CD4-positive, alpha-beta T cell (primary cell): ENCODE data around the gene PCDHB11. TPM values are rescaled to one million over a fixed set of nuclear protein-coding genes. Genes with fewer than 3 reads are reported as not detected.
"Not testable (repeated sequence)": the region's sequence is repeated elsewhere in the genome, so short reads cannot be mapped to it uniquely, and the experiment has no call there.

Experiments used
- ATAC-seq: fragments of 200-7000 bp; cut with Tn5 transposase; one replicate; pipeline ENCODE4 v1.10.0; 2022; ENCODE audit warnings: mild to moderate bottlenecking; ENCODE audit not compliant: poor library complexity
- CTCF ChIA-PET: fragments of 350-600 bp; sonication (Branson Sonifier 250); formaldehyde crosslinking; loops from one replicate; lab custom pipeline; 2021; ENCODE audit warnings: antibody characterized with exemption, inconsistent platforms; lab: Charles Lee
- POLR2A ChIA-PET: fragments of 350-600 bp; sonication (Branson Sonifier 250); formaldehyde crosslinking; loops from one replicate; lab custom pipeline; 2021; ENCODE audit warnings: antibody characterized with exemption, inconsistent platforms; lab: Charles Lee
- DNase-seq, 14 experiments: peaks; one replicate each; pipeline ENCODE4 v3.0.0-alpha.2; 2013 to 2020; ENCODE audit warnings: mixed read lengths in 2 of 14
- H3K27ac ChIP-seq, 2 donors: one replicate each; pipeline versions ENCODE4 v1.5.1 to v1.7.0; 2013; ENCODE audit warnings: low read length in 2 of 2, low read depth in 1 of 2, mild to moderate bottlenecking in 1 of 2
- H3K27me3 ChIP-seq, 2 experiments: 1 replicate in 1 of 2; 2 replicates in 1 of 2; pipeline versions ENCODE4 v1.6.1 to v1.7.0; 2013; ENCODE audit warnings: low read length in 2 of 2, control low read depth in 1 of 2, mild to moderate bottlenecking in 1 of 2, moderate library complexity in 1 of 2; ENCODE audit not compliant: insufficient read depth in 2 of 2, control insufficient read depth in 1 of 2
- H3K36me3 ChIP-seq: one replicate; pipeline ENCODE4 v1.6.1; 2013; ENCODE audit warnings: low read length, control low read depth; ENCODE audit not compliant: insufficient read depth
- H3K4me1 ChIP-seq: one replicate; pipeline ENCODE4 v1.6.1; 2013; ENCODE audit warnings: low read length, control low read depth; ENCODE audit not compliant: insufficient read depth
- H3K4me3 ChIP-seq: one replicate; pipeline ENCODE4 v1.5.1; 2013; ENCODE audit warnings: mild to moderate bottlenecking, low read length, moderate library complexity
- H3K9me3 ChIP-seq, 2 experiments: 1 replicate in 1 of 2; 2 replicates in 1 of 2; pipeline versions ENCODE4 v1.6.1 to v1.7.0; 2013; ENCODE audit warnings: low read length in 2 of 2, mild to moderate bottlenecking in 2 of 2, control low read depth in 1 of 2, moderate library complexity in 1 of 2; ENCODE audit not compliant: control insufficient read depth in 1 of 2, insufficient read depth in 1 of 2
- H3K27ac Mint-ChIP-seq: one replicate; pipeline ENCODE4 v1.8.0; 2020; ENCODE audit warnings: mixed read lengths
- H3K27me3 Mint-ChIP-seq: one replicate; pipeline ENCODE4 v1.8.0; 2021; ENCODE audit warnings: mixed read lengths
- H3K36me3 Mint-ChIP-seq: one replicate; pipeline ENCODE4 v1.8.0; 2021; ENCODE audit warnings: low read depth, mixed read lengths
- H3K4me1 Mint-ChIP-seq: one replicate; pipeline ENCODE4 v1.8.0; 2021; ENCODE audit warnings: low read depth, mixed read lengths
- H3K4me3 Mint-ChIP-seq: one replicate; pipeline ENCODE4 v1.8.0; 2020; ENCODE audit warnings: mild to moderate bottlenecking, mixed read lengths
- H3K9me3 Mint-ChIP-seq: one replicate; pipeline ENCODE4 v1.8.0; 2020; ENCODE audit warnings: mixed read lengths
- intact Hi-C, 2 experiments: fragments of 100-400 bp; cut with DNase I in 1 of 2; cut with micrococcal nuclease in 1 of 2; formaldehyde crosslinking; loops; one replicate each; pipeline versions ENCODE4 v1.15.1 to v1.9.0; 2023 to 2025; cut with DNase I, micrococcal nuclease
- total RNA-seq, 174 experiments: library from RNA in 2 of 174; stranded (reverse) in 2 of 174; gene quantifications; one replicate each; pipeline ENCODE4 v1.2.3 and lab custom pipeline; 2021 to 2026
- TF ChIP-seq, protein P1 (sequence below): fragments of 200-600 bp; IDR thresholded peaks from one replicate; pipeline ENCODE4 v1.8.0; 2022; ENCODE audit warnings: antibody characterized with exemption, mild to moderate bottlenecking

PCDHB11 gene
- total RNA-seq, 2 experiments from 2014 or later, result not detected

DNA sequence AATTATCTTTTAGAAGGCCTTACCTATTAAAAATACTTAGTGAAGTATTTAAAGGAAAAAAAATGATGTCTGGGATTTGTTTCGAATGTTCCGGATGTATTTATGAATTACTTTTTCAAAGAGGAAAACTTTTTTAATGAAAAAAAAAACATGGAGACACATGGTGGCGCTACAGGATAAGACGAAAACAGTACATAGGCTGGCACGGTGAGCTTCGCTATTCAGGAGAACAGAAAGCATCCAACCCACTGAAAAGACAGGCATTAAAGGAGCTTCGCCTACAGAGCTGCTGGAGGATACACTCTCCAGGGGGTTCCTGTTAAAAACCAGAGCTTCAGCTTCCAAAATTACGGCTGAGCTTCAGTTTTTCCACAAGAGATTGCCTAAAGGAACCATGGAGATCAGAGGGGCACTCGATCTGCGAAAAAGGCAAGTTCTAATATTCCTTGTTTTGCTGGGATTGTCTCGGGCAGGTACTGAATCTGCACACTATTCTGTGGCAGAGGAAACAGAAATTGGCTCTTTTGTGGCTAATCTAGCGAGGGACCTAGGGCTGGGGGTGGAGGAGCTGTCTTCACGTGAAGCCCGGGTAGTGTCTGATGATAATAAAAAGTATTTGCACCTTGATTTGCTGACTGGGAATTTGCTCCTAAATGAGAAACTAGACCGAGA, 23.8 kb downstream of the PCDHB11 start, which contains the start of gene PCDHB14:
TSS of gene PCDHB14 (plus strand) at position 232 of the 672 bp plus-strand sequence. CDS start at position 395, 163 bp downstream.
- Histone ChIP-seq H3K36me3 (no peaks in the 10 kb centered on the region), H3K9me3 (peaks cover 23 to 37% of the 10 kb centered on the region in 2 experiments), H3K27me3 (peaks cover 31 to 52% of the 10 kb centered on the region in 2 experiments), H3K4me3 (no peak within 1 kb of the TSS), H3K27ac (no peak within 1 kb of the TSS), H3K4me1 (peaks cover 5% of the 10 kb centered on the region)
- ChIA-PET POLR2A (interaction anchor here (0.7 kb wide), 1 partner anchor 14 kb away, joined by 3 read pairs; no protein-coding TSS in a partner anchor), CTCF (interaction anchor here (1.5 kb wide), 1 partner anchor 97 kb away, joined by 5 read pairs; the partner anchor contains the start of gene TAF7)
- no peak for ATAC-seq
- intact Hi-C loops, result loop anchor here (5.0 to 10.0 kb wide), 3 partner anchors 142 to 342 kb away; partner anchors contain the start of gene PCDHGA5 (in 1 of the 2)
- H3K9me3 Mint-ChIP-seq, result peaks cover 6% of the 10 kb centered on the region
- H3K4me1 Mint-ChIP-seq, result no peaks in the 10 kb centered on the region
- peak within 1 kb of the TSS; percentile 27 for H3K4me3 Mint-ChIP-seq
- TF ChIP-seq, protein P1, sequence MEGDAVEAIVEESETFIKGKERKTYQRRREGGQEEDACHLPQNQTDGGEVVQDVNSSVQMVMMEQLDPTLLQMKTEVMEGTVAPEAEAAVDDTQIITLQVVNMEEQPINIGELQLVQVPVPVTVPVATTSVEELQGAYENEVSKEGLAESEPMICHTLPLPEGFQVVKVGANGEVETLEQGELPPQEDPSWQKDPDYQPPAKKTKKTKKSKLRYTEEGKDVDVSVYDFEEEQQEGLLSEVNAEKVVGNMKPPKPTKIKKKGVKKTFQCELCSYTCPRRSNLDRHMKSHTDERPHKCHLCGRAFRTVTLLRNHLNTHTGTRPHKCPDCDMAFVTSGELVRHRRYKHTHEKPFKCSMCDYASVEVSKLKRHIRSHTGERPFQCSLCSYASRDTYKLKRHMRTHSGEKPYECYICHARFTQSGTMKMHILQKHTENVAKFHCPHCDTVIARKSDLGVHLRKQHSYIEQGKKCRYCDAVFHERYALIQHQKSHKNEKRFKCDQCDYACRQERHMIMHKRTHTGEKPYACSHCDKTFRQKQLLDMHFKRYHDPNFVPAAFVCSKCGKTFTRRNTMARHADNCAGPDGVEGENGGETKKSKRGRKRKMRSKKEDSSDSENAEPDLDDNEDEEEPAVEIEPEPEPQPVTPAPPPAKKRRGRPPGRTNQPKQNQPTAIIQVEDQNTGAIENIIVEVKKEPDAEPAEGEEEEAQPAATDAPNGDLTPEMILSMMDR, result no peak
- DNase-seq, result peak in 3 of 14 experiments; percentile 5 to 37 (median 31)
- H3K27ac Mint-ChIP-seq, result no peak within 1 kb of the TSS
- peaks cover 8% of the 10 kb centered on the region for H3K36me3 Mint-ChIP-seq
- H3K27me3 Mint-ChIP-seq, result peaks cover 71% of the 10 kb centered on the region

DNA sequence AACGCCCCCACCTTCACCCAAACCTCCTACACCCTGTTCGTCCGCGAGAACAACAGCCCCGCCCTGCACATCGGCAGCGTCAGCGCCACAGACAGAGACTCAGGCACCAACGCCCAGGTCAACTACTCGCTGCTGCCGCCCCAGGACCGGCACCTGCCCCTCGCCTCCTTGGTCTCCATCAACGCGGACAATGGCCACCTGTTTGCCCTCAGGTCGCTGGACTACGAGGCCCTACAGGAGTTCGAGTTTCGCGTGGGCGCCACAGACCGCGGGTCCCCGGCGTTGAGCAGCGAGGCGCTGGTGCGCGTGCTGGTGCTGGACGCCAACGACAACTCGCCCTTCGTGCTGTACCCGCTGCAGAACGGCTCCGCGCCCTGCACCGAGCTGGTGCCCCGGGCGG, 25.4 kb downstream of the PCDHB11 start:
- intact Hi-C loops, result loop anchor here (5.0 to 10.0 kb wide), 3 partner anchors 140 to 340 kb away; partner anchors contain the start of gene PCDHGA5 (in 1 of the 2)
- Histone ChIP-seq H3K9me3 (peaks cover 18 to 29% of the 10 kb centered on the region in 2 experiments), H3K27me3 (peaks cover 27 to 37% of the 10 kb centered on the region in 2 experiments)
- H3K4me3 ChIP-seq, DNase-seq, H3K27ac ChIP-seq, ATAC-seq, H3K9me3 Mint-ChIP-seq, H3K4me3 Mint-ChIP-seq, H3K36me3 Mint-ChIP-seq, H3K4me1 ChIP-seq, H3K4me1 Mint-ChIP-seq, CTCF ChIA-PET, POLR2A ChIA-PET, H3K27ac Mint-ChIP-seq, H3K36me3 ChIP-seq: not testable (repeated sequence)
- peaks cover 66% of the 10 kb centered on the region for H3K27me3 Mint-ChIP-seq

DNA sequence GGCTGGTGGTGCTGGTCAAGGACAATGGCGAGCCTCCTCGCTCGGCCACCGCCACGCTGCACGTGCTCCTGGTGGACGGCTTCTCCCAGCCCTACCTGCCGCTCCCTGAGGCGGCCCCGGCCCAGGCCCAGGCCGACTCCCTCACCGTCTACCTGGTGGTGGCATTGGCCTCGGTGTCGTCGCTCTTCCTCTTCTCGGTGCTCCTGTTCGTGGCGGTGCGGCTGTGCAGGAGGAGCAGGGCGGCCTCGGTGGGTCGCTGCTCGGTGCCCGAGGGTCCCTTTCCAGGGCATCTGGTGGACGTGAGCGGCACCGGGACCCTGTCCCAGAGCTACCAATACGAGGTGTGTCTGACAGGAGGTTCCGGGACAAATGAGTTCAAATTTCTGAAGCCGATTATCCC, 26.0 kb downstream of the PCDHB11 start:
- Histone ChIP-seq H3K9me3 (peaks cover 18 to 33% of the 10 kb centered on the region in 2 experiments), H3K27me3 (peaks cover 27 to 37% of the 10 kb centered on the region in 2 experiments)
- H3K9me3 Mint-ChIP-seq, H3K4me3 Mint-ChIP-seq, H3K27ac ChIP-seq, ATAC-seq, H3K36me3 Mint-ChIP-seq, CTCF ChIA-PET, POLR2A ChIA-PET, H3K27ac Mint-ChIP-seq, H3K4me1 ChIP-seq, H3K4me1 Mint-ChIP-seq, DNase-seq, H3K4me3 ChIP-seq, H3K36me3 ChIP-seq: not testable (repeated sequence)
- intact Hi-C loops, result loop anchor here (10.0 kb wide), 2 partner anchors 139 to 339 kb away; partner anchors contain the start of gene PCDHGA5 (in 1 of the 2)
- H3K27me3 Mint-ChIP-seq, result peaks cover 61% of the 10 kb centered on the region

DNA sequence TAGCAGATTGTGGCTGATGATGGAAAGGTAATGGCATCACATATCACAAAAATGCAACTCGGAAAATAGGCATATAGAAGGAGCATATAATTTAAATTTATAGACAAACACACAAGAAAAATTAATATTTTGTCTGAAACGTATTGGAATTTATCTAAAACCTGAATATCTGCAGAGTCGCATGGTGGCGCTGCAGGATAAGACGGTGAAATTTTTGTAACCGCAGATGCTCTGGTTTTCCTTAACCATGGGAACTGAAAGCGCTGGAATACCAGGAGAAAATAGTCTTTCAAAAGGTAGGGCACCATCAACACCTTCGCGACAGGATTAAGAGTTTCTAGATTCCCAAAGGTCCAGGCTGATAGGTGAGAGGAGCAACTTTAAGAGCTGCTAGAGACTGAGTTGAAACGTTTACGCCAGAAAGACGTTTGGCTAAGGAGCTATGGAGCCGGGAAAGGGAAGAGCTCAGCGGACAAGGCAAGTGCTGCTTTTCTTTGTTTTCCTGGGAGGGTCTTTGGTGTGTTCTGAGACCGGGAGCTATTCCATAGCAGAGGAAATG, 34.8 kb downstream of the PCDHB11 start:
- H3K4me1 Mint-ChIP-seq, result no peaks in the 10 kb centered on the region
- ChIA-PET CTCF (no interaction called here), POLR2A (no interaction called here)
- no peak for ATAC-seq
- H3K27me3 Mint-ChIP-seq, result peaks cover 54% of the 10 kb centered on the region
- H3K9me3 Mint-ChIP-seq, result peaks cover 8% of the 10 kb centered on the region
- H3K9me3 ChIP-seq, result peaks cover 23 to 64% of the 10 kb centered on the region in 2 experiments
- H3K27ac ChIP-seq, result no peak overlapping the region
- no peak overlapping the region for H3K4me3 ChIP-seq
- H3K36me3 Mint-ChIP-seq, result peaks cover 14% of the 10 kb centered on the region
- H3K4me1 ChIP-seq, result no peaks in the 10 kb centered on the region
- TF ChIP-seq, protein P1, result no peak
- H3K27me3 ChIP-seq, result peaks cover 16 to 31% of the 10 kb centered on the region in 2 experiments
- H3K36me3 ChIP-seq, result no peaks in the 10 kb centered on the region
- intact Hi-C loops, result no loop called here
- no peak overlapping the region for H3K27ac Mint-ChIP-seq
- no peak for DNase-seq
- no peak overlapping the region for H3K4me3 Mint-ChIP-seq

DNA sequence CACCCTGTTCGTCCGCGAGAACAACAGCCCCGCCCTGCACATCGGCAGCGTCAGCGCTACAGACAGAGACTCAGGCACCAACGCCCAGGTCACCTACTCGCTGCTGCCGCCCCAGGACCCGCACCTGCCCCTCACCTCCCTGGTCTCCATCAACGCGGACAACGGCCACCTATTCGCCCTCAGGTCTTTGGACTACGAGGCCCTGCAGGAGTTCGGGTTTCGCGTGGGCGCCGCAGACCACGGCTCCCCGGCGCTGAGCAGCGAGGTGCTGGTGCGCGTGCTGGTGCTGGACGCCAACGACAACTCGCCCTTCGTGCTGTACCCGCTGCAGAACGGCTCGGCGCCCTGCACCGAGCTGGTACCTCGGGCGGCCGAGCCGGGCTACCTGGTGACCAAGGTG, 36.5 kb downstream of the PCDHB11 start:
- POLR2A ChIA-PET, ATAC-seq, H3K4me3 Mint-ChIP-seq, CTCF ChIA-PET, H3K4me1 Mint-ChIP-seq, H3K27ac ChIP-seq, H3K27ac Mint-ChIP-seq, DNase-seq, H3K4me1 ChIP-seq, H3K4me3 ChIP-seq, intact Hi-C loops, H3K36me3 ChIP-seq: not testable (repeated sequence)
- peaks cover 12% of the 10 kb centered on the region for H3K9me3 Mint-ChIP-seq
- peaks cover 23 to 72% of the 10 kb centered on the region in 2 experiments for H3K9me3 ChIP-seq
- H3K36me3 Mint-ChIP-seq, result peaks cover 27% of the 10 kb centered on the region
- H3K27me3 ChIP-seq, result peaks cover 24 to 41% of the 10 kb centered on the region in 2 experiments
- peaks cover 71% of the 10 kb centered on the region for H3K27me3 Mint-ChIP-seq
